Stimulated activated CD4-positive, alpha-beta T cell treated with anti-CD3 and anti-CD28 coated beads, TNF-alpha, amount 100 ng/mL, for 1 hour (primary cell): Measurements from ENCODE around the gene ABHD6.
A peak's percentile ranks its signal among the peaks of the same experiment; 100 is the strongest.
"Not testable (repeated sequence)": the region's sequence is repeated elsewhere in the genome, so short reads cannot be mapped to it uniquely, and the experiment has no call there.

ENCODE experiments used
- DNase-seq, 3 donors: peaks; one replicate each; pipeline ENCODE4 v3.0.0-alpha.2; 2020; ENCODE audit warnings: low read depth in 3 of 3, low spot score in 1 of 3

Gene ABHD6, protein sequence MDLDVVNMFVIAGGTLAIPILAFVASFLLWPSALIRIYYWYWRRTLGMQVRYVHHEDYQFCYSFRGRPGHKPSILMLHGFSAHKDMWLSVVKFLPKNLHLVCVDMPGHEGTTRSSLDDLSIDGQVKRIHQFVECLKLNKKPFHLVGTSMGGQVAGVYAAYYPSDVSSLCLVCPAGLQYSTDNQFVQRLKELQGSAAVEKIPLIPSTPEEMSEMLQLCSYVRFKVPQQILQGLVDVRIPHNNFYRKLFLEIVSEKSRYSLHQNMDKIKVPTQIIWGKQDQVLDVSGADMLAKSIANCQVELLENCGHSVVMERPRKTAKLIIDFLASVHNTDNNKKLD

GRCh38 chr3:58237238-58237940 is at the start of gene ABHD6:
ABHD6 (plus strand) TSS chr3:58237792; CDS start chr3:58256587, 18,795 bp downstream.
- DNase-seq, result peak; percentile 40 to 72 (median 64)

DNA sequence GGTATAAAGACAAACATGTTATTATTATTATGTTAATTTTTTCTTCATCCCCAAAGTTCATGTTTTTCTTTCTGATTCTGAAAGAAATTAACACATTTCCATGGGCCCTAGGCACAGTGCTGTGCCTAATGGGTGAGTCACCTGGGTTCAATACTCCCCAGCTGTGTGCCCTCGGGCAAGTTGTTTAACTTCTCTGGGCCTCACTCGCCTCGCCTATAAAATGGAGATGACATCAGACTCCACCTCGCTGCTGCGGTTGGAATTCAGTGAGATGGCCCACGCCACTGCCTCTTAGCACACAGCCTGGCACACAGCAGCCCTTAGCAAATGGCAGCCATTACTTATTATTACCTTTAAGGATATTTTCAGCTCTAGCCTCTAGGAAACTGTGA is 49.4 kb upstream of the ABHD6 start:
- DNase-seq, result no peak

GRCh38 chr3:58188921-58189451 is 48.6 kb upstream of the ABHD6 start:
- DNase-seq, result no peak

- DNase-seq, result no peak
These were observed 47.9 kb upstream of the ABHD6 start for GRCh38 chr3:58189691-58190090.

- no peak for DNase-seq
These were observed 47.3 kb upstream of the ABHD6 start for GRCh38 chr3:58190291-58190690.

- no peak for DNase-seq
These were observed 46.7 kb upstream of the ABHD6 start for GRCh38 chr3:58190882-58191281.

DNA sequence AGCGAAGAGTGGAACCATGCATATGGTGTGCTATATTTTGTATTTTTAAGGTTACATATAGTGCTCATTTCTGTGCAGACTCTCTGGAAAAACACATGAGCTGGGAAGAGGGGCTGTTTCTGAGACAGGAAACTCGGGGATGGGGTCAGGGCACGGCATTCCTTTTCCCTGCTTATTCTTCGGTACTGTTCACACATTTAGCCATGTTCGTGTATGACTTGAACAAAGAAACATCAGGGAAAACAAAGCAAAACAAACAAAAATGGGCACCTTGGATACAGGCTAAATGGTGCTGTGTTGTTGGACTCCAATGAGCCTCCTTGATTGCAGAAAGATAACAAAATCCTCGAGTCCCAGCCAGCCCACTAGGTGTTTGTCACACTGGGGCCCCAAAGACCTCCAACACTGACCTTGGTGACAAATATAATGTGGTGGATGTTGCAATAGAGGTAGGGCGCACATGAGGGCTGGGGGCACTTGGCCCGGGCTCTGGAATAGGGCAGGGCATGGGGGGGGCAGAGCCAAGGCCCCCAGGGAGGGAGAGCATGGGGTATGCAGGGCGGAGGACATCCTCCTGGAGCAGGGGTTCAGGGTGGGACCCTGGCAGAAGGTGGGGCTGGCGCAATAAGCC is 46.1 kb upstream of the ABHD6 start:
- DNase-seq, result no peak

DNA sequence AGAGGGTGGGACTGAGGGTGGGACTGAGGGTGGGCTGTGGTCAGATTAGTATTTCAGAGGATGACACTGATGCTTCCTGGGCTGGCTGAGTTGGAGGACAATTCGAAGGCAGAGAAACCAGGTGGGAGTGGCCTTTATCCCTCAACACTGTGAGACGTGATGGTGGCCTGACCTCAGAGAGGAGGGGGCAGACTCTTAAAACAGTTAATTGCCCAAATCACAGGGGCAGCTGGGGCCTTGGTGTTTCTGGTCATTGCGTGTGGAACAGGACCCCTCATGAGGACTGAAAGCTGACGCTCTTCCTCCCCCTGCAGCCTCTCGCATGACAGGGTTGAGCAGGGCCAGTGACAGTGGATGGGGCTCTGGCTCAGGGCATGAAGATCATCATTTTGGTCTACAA is 45.5 kb upstream of the ABHD6 start:
- DNase-seq, result no peak

DNA sequence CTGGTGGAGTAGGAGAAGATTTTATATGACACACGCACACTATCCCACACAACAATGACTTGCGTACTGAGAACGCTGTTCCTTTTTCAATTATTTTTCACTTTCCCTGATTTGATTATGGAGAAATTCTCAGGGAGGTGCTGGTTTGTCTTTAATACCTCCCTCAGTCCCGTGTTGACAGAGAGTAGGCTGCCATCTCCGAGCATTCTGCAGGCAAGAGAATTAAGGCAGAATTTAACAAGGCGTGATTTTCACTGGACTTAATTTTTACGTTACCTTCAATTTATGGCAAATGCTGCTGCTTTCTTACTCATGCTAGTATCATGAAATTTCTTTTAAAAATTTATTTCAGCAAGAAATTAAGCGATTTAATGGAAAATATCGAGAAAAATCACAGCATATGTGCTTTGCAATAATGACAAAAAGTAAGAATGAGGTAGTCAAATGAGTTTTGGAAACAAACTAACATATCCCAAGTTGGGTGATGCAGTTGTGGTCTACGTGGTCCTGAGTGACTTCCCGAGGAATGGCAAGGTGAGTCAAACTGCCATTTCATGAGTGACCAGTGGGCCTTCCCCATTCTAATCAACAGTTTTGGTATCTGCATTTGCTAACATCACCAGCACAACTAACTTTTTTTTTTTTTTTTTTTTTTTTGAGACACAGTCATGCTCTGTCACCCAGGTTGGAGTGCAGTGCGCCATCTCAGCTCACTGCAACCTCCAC is 43.7 kb upstream of the ABHD6 start:
- no peak for DNase-seq

DNA sequence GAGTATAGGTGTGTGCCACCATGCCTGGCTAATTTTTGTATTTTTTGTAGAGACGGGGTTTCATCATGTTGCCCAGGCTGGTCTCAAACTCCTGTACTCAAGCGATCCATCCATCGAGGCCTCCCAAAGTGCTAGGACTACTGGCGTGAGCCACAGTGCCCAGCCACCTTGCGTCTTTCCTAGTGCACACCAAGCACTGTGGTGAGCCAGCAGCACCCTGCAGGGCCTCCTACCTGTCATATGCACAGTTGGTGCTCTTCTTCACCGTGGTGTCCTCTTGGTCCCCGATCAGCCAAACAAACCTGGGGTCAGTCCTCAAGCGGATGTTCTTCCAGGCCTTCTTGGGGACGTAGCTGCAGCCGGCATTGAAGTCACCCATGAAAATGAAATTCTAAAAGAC is 40.0 kb upstream of the ABHD6 start:
- no peak for DNase-seq

GRCh38 chr3:58198362-58198761 is 39.2 kb upstream of the ABHD6 start:
- no peak for DNase-seq

DNA sequence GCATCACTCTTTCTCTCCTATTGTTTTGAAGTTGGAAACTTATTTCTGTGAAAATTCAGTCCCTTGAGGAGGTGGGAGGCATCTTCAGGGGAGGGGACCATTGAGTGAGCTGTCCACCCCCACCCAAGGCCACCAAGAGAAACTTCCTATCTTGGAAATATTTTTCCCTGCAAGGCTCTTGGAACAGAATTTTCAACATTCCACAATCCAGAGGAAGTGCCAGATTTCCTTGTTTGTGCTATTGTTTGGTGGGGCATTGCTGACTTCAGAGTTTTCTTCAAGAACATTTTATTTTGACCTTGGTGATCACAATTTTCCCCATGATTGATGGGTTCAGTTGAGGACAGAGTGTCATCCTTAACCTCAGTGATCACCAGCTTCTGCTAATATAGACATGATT is 38.8 kb upstream of the ABHD6 start:
- no peak for DNase-seq

DNA sequence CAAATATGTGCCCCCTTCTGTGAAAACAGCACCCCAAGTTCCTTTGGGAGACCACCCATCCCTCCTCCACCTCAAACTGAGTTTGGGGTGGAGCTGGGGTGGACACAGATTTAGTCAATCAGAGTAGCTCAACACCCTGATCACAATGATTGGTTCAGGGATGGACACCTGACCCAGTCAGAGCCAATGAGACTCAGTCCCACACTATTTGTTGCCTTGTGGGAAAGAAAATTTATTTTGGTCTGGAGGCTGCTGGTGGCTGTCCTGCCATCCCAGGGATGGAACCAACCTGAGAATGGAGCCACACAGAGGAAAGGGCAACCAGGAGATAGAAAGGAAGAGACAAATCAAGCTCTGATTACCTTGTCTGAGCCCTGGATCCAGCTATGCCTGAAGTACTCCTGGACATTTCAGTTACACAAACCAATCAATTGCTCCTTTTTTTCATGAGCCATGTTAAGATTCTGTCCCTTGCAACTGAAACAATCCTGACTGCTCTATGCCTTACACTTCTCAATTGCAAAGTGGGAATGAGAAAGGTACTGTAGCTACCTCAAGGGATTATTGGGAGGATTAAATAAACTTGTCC is 37.4 kb upstream of the ABHD6 start:
- no peak for DNase-seq

GRCh38 chr3:58200846-58201355 is 36.7 kb upstream of the ABHD6 start:
- DNase-seq, result no peak

GRCh38 chr3:58201451-58201850 is 36.1 kb upstream of the ABHD6 start:
- DNase-seq, result not testable (repeated sequence)

GRCh38 chr3:58202917-58203360 is 34.7 kb upstream of the ABHD6 start:
- no peak for DNase-seq

DNA sequence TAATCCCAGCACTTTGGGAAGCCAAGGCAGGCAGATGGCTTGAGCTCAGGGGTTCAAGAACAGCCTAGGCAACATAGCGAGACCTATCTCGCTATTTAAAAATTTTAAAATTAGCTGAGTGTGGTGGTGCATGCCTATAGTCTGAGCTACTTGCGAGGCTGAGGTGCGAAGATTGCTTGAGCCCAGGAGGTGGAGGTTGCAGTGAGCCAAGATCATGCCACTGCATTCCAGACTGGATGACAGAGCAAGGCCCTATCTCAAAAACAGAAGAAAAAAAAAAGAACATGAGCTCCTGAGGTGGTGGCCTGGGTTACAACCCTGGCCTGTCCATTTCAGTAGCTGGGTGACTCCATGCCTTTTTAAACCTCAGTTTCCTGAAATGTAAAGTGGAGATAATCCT is 34.1 kb upstream of the ABHD6 start:
- no peak for DNase-seq

DNA sequence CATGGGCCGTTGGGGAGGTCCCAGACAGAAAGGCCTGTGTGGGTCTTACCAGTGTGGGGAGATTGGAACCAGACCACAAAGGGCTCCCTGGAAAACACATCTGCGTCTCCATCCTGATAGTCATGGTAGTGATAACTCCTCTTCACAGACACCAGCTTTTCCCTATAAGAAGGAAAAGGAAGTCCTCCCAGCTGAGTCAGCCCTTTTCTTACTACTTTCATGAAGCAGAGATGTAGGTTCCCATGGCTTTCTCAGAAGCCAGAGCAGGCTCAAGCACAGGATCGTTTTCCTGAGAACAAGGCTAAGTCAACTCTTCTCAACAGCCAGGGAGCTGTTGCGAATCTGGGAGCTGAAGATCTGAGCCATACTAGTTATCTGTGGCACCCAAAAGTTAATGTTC is 32.9 kb upstream of the ABHD6 start:
- no peak for DNase-seq

DNA sequence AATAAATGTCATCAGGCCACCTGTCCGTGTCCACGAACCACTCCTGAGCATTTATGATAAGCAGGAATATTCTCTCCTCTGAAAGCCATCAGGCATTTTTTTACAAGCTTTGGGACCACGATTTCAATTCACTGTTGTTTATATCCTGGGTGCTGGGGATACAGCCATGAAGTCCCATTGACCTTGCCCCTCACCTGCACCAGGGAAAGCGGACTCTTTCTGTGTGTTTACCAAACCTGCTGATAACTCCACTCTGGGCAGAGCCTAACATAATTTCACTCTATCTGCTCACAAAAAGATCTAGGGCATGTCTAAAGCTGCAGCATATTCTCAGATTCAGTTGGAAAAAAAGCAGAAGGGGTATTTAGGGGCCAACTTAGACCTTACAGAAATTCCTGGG is 31.6 kb upstream of the ABHD6 start:
- DNase-seq, result no peak

- no peak for DNase-seq
These were observed 31.1 kb upstream of the ABHD6 start for GRCh38 chr3:58206406-58207011.
